Activated naive CD4-positive, alpha-beta T cell treated with anti-CD3 and anti-CD28 coated beads for 36 hours (primary cell): ENCODE results near the gene MAP3K2. TPM values are rescaled to one million over a fixed set of nuclear protein-coding genes. Genes with fewer than 3 reads are reported as not detected.

ENCODE experiments used
- CTCF ChIA-PET: fragments of 350-600 bp; sonication (Branson Sonifier 250); formaldehyde crosslinking; loops from one replicate; lab custom pipeline; 2021; ENCODE audit warnings: antibody characterized with exemption; lab: Charles Lee
- DNase-seq: peaks from one replicate; pipeline ENCODE4 v3.0.0-alpha.2; 2020
- H3K27ac Mint-ChIP-seq: one replicate; pipeline ENCODE4 v1.8.0; 2021; ENCODE audit warnings: mild to moderate bottlenecking, mixed read lengths
- H3K27me3 Mint-ChIP-seq: one replicate; pipeline ENCODE4 v1.8.0; 2021; ENCODE audit warnings: low read depth, mixed read lengths
- H3K36me3 Mint-ChIP-seq: one replicate; pipeline ENCODE4 v1.8.0; 2021; ENCODE audit warnings: low read depth, mixed read lengths
- H3K4me1 Mint-ChIP-seq: one replicate; pipeline ENCODE4 v1.8.0; 2021; ENCODE audit warnings: low read depth, mixed read lengths
- H3K4me3 Mint-ChIP-seq: one replicate; pipeline ENCODE4 v1.8.0; 2021; ENCODE audit warnings: mild to moderate bottlenecking, moderate library complexity, mixed read lengths
- H3K9me3 Mint-ChIP-seq: one replicate; pipeline ENCODE4 v1.8.0; 2021; ENCODE audit warnings: mixed read lengths
- intact Hi-C: fragments of 100-400 bp; cut with micrococcal nuclease; formaldehyde crosslinking; loops from one replicate; pipeline ENCODE4 v1.15.1; 2023
- total RNA-seq, 2 experiments: library from RNA; stranded (reverse); gene quantifications; one replicate each; pipeline ENCODE4 v1.2.3, GENCODE V29; 2021

The MAP3K2 gene
- total RNA-seq, 2 experiments from 2014 or later: 27.1 to 27.4 TPM

DNA sequence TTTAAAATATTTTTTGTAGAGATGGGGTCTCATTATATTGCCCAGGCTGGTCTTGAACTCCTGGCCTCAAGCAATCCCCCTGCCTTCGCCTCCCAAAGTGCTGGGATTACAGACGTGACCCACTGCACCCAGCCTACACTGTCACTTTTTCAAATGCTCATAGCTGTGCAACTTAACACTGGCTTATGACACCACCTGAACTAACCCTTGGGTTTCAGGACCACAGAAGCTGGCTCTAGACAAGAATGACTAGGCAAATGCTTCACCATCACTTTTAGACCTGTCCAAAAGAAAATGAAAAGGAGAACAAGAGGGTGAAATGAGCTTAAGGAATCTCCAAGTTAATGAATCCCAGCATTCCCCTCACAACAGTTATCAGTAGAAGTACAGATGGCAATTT, 107.1 kb downstream of the MAP3K2 start:
- no peak overlapping the region for H3K27ac Mint-ChIP-seq
- intact Hi-C loops: no loop called here
- H3K4me3 Mint-ChIP-seq: no peak overlapping the region
- CTCF ChIA-PET: interaction anchor here (1.2 kb wide), 1 partner anchor 12 kb away, joined by 3 read pairs; no protein-coding TSS in a partner anchor
- H3K4me1 Mint-ChIP-seq: peaks cover 22% of the 10 kb centered on the region
- H3K36me3 Mint-ChIP-seq: peaks cover 45% of the 10 kb centered on the region
- H3K27me3 Mint-ChIP-seq: no peaks in the 10 kb centered on the region
- DNase-seq: no peak
- no peaks in the 10 kb centered on the region for H3K9me3 Mint-ChIP-seq

DNA sequence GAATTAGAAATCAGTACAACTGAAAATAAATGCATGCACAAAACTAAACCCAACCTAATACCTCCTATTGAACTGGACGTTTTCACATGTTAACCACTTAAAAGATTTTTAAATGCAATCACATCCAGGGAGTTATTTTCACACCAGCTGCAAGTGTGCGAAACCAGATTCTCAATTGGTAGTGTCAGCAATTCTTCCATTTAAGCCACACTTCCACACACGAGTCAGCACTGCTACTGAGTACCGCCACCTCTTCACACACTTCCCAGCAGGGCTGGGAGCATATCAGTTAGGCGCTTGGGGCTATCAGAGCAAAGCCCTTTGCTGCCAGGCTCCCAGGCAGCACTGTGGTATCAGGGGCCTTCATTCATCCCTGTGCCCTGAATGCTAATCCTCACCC, 108.0 kb downstream of the MAP3K2 start:
- peaks cover 48% of the 10 kb centered on the region for H3K36me3 Mint-ChIP-seq
- H3K4me1 Mint-ChIP-seq: peaks cover 21% of the 10 kb centered on the region
- H3K4me3 Mint-ChIP-seq: no peak overlapping the region
- DNase-seq: no peak
- no peaks in the 10 kb centered on the region for H3K9me3 Mint-ChIP-seq
- no peaks in the 10 kb centered on the region for H3K27me3 Mint-ChIP-seq
- CTCF ChIA-PET: interaction anchor here (1.1 kb wide), 1 partner anchor 14 kb away, joined by 3 read pairs; the partner anchor contains the start of gene ERCC3
- intact Hi-C loops: no loop called here
- no peak overlapping the region for H3K27ac Mint-ChIP-seq

- DNase-seq: no peak
- no peaks in the 10 kb centered on the region for H3K9me3 Mint-ChIP-seq
- H3K27ac Mint-ChIP-seq: no peak overlapping the region
- no peaks in the 10 kb centered on the region for H3K27me3 Mint-ChIP-seq
- peaks cover 42% of the 10 kb centered on the region for H3K36me3 Mint-ChIP-seq
- intact Hi-C loops: no loop called here
- peaks cover 18% of the 10 kb centered on the region for H3K4me1 Mint-ChIP-seq
- CTCF ChIA-PET: interaction anchor here (1.1 kb wide), 1 partner anchor 15 kb away, joined by 3 read pairs; the partner anchor contains the start of gene ERCC3
- H3K4me3 Mint-ChIP-seq: no peak overlapping the region
Measured at GRCh38 chr2:127278959-127279358, 108.8 kb downstream of the MAP3K2 start.

GRCh38 chr2:127277028-127277427, 110.7 kb downstream of the MAP3K2 start:
- DNase-seq: no peak
- CTCF ChIA-PET: interaction anchor here (0.6 to 1.1 kb wide), 2 partner anchors 17 to 40 kb away, joined by 3 to 5 read pairs; partner anchors contain the start of gene ERCC3
- Mint-ChIP-seq H3K4me1 (peaks cover 6% of the 10 kb centered on the region), H3K9me3 (no peaks in the 10 kb centered on the region), H3K27ac (no peak overlapping the region), H3K4me3 (no peak overlapping the region), H3K36me3 (peaks cover 39% of the 10 kb centered on the region), H3K27me3 (no peaks in the 10 kb centered on the region)
- intact Hi-C loops: no loop called here

DNA sequence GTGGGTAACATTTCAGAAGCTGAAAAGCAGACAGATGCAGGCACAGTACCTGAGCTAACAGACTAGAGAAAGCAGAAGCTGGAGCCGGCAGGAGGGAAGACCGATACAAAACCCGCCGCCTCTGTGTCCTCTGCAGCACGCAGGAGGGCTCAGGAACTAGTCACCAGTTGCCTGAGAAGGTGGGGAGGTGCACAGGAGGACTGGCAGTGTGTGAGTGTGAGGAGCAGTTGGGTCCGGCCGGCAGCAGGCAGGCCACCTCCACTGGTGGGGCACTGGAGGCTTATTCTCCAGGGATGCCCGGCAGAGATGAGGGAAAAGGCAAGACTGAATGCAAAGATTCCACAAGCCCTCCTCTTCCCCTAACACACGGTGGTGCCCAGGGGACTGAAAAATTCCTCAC, 112.0 kb downstream of the MAP3K2 start:
- no peak overlapping the region for H3K27ac Mint-ChIP-seq
- H3K27me3 Mint-ChIP-seq: no peaks in the 10 kb centered on the region
- no peaks in the 10 kb centered on the region for H3K9me3 Mint-ChIP-seq
- H3K36me3 Mint-ChIP-seq: peaks cover 42% of the 10 kb centered on the region
- CTCF ChIA-PET: no interaction called here
- peaks cover 6% of the 10 kb centered on the region for H3K4me1 Mint-ChIP-seq
- H3K4me3 Mint-ChIP-seq: no peak overlapping the region
- no peak for DNase-seq
- intact Hi-C loops: no loop called here

- H3K4me1 Mint-ChIP-seq: peaks cover 6% of the 10 kb centered on the region
- CTCF ChIA-PET: no interaction called here
Measured at GRCh38 chr2:127275356-127275755, 112.4 kb downstream of the MAP3K2 start.

GRCh38 chr2:127270663-127271062, 117.1 kb downstream of the MAP3K2 start:
- DNase-seq: no peak
- Mint-ChIP-seq H3K4me1 (no peaks in the 10 kb centered on the region), H3K27me3 (no peaks in the 10 kb centered on the region), H3K27ac (no peak overlapping the region), H3K9me3 (no peaks in the 10 kb centered on the region), H3K4me3 (no peak overlapping the region), H3K36me3 (peaks cover 53% of the 10 kb centered on the region)
- CTCF ChIA-PET: interaction anchor here (1.0 kb wide), 2 partner anchors 49 to 146 kb away, joined by 3 to 4 read pairs; no protein-coding TSS in a partner anchor
- intact Hi-C loops: no loop called here

More at GRCh38 chr2:127275356-127275755, 112.4 kb downstream of the MAP3K2 start:
- DNase-seq: no peak
- Mint-ChIP-seq H3K9me3 (no peaks in the 10 kb centered on the region), H3K4me3 (no peak overlapping the region), H3K27ac (no peak overlapping the region), H3K36me3 (peaks cover 44% of the 10 kb centered on the region), H3K27me3 (no peaks in the 10 kb centered on the region)
- intact Hi-C loops: no loop called here

GRCh38 chr2:127261804-127262406, 125.9 kb downstream of the MAP3K2 start:
- H3K9me3 Mint-ChIP-seq: no peaks in the 10 kb centered on the region
- intact Hi-C loops: no loop called here
- H3K36me3 Mint-ChIP-seq: peaks cover 32% of the 10 kb centered on the region
- no peak overlapping the region for H3K4me3 Mint-ChIP-seq
- H3K27me3 Mint-ChIP-seq: no peaks in the 10 kb centered on the region
- H3K4me1 Mint-ChIP-seq: no peaks in the 10 kb centered on the region
- CTCF ChIA-PET: no interaction called here
- no peak overlapping the region for H3K27ac Mint-ChIP-seq
- no peak for DNase-seq

DNA sequence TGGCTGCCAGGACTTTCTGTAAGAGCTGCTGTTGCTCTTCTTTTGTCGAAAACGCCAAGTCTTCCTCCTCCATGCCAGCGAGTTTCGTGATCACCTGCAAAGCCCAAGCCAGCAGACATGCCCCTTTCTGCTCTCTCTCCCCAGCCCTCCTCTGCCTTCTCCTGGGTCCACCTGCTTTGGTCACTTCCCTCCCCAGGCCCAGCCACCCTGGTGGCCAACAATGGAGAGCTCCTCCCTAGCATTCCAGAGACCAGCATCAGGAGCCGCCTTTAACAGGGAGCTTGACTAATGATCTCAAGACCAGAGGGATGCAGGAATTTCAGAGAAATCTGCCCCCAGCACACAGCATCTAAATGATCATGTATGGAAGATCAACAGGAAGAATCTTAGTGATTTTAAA, 128.4 kb downstream of the MAP3K2 start:
- H3K27ac Mint-ChIP-seq: no peak overlapping the region
- intact Hi-C loops: no loop called here
- CTCF ChIA-PET: no interaction called here

GRCh38 chr2:127256866-127257265, 130.9 kb downstream of the MAP3K2 start:
- peaks cover 29% of the 10 kb centered on the region for H3K36me3 Mint-ChIP-seq
- no peak overlapping the region for H3K4me3 Mint-ChIP-seq

More for the DNA sequence above, 128.4 kb downstream of the MAP3K2 start:
- H3K36me3 Mint-ChIP-seq: peaks cover 33% of the 10 kb centered on the region
- DNase-seq: no peak
- H3K27me3 Mint-ChIP-seq: no peaks in the 10 kb centered on the region
- no peak overlapping the region for H3K4me3 Mint-ChIP-seq
- H3K9me3 Mint-ChIP-seq: no peaks in the 10 kb centered on the region
- no peaks in the 10 kb centered on the region for H3K4me1 Mint-ChIP-seq

GRCh38 chr2:127256381-127256780, 131.4 kb downstream of the MAP3K2 start:
- CTCF ChIA-PET: no interaction called here
- Mint-ChIP-seq H3K4me1 (no peaks in the 10 kb centered on the region), H3K4me3 (no peak overlapping the region), H3K27me3 (no peaks in the 10 kb centered on the region), H3K36me3 (peaks cover 28% of the 10 kb centered on the region), H3K27ac (no peak overlapping the region), H3K9me3 (no peaks in the 10 kb centered on the region)
- intact Hi-C loops: no loop called here
- DNase-seq: no peak

More at GRCh38 chr2:127256866-127257265, 130.9 kb downstream of the MAP3K2 start:
- no peaks in the 10 kb centered on the region for H3K9me3 Mint-ChIP-seq
- no peak for DNase-seq
- CTCF ChIA-PET: no interaction called here
- intact Hi-C loops: no loop called here
- no peaks in the 10 kb centered on the region for H3K4me1 Mint-ChIP-seq
- no peak overlapping the region for H3K27ac Mint-ChIP-seq
- H3K27me3 Mint-ChIP-seq: no peaks in the 10 kb centered on the region

DNA sequence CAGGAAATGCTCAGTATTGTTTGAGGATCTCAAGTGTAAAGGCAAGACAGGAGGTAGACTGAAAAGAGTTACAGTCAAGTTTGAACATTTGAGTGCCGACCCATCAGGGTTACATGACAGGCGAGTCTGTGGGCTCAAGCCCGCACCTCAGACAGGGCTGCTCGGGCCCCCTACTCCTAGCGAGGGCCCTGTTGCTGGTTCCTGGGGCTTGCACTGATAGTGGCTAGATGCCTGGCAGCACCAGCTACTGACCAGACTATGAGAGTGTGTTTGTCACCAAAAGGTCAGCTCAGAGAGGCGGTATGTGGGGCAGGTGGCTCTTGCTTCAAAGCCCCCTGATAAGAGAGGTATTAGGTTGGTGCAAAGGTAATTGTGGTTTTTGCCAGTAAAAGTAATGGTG, 132.1 kb downstream of the MAP3K2 start:
- no peak for DNase-seq
- H3K4me1 Mint-ChIP-seq: no peaks in the 10 kb centered on the region
- H3K27me3 Mint-ChIP-seq: no peaks in the 10 kb centered on the region
- intact Hi-C loops: no loop called here
- peaks cover 29% of the 10 kb centered on the region for H3K36me3 Mint-ChIP-seq
- no peak overlapping the region for H3K4me3 Mint-ChIP-seq
- H3K9me3 Mint-ChIP-seq: no peaks in the 10 kb centered on the region
- CTCF ChIA-PET: no interaction called here
- H3K27ac Mint-ChIP-seq: no peak overlapping the region

DNA sequence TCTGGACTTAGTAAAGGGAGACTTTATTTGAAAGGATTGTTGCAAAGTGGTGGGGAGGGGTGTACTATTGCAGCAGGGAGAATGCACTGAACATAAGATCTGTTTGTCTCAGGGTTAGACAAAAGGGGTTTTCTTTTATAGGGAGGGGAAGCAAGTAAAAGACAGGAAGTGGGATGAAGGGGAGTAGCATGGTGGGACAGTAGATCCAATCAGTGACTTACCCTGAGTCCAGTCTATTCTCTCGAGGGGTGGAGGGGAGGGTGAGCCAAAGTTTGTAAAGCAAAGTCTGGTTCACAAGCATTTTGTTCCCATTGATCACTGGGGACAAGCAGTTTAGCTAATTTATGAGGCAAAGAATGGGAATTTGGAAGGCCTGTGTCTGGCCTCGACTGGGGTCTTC, 132.6 kb downstream of the MAP3K2 start:
- Mint-ChIP-seq H3K4me1 (no peaks in the 10 kb centered on the region), H3K9me3 (no peaks in the 10 kb centered on the region), H3K36me3 (peaks cover 28% of the 10 kb centered on the region), H3K27me3 (no peaks in the 10 kb centered on the region), H3K4me3 (no peak overlapping the region), H3K27ac (no peak overlapping the region)
- intact Hi-C loops: no loop called here
- no peak for DNase-seq
- CTCF ChIA-PET: no interaction called here
